ENCODE results near the gene HCN2. TPM values are rescaled to one million over a fixed set of nuclear protein-coding genes. Genes with fewer than 3 reads are reported as not detected.

The HCN2 gene
- total and polyA plus RNA-seq, 7 donors: 0.04 to 0.13 (median 0.07) TPM; not detected in 3

DNA sequence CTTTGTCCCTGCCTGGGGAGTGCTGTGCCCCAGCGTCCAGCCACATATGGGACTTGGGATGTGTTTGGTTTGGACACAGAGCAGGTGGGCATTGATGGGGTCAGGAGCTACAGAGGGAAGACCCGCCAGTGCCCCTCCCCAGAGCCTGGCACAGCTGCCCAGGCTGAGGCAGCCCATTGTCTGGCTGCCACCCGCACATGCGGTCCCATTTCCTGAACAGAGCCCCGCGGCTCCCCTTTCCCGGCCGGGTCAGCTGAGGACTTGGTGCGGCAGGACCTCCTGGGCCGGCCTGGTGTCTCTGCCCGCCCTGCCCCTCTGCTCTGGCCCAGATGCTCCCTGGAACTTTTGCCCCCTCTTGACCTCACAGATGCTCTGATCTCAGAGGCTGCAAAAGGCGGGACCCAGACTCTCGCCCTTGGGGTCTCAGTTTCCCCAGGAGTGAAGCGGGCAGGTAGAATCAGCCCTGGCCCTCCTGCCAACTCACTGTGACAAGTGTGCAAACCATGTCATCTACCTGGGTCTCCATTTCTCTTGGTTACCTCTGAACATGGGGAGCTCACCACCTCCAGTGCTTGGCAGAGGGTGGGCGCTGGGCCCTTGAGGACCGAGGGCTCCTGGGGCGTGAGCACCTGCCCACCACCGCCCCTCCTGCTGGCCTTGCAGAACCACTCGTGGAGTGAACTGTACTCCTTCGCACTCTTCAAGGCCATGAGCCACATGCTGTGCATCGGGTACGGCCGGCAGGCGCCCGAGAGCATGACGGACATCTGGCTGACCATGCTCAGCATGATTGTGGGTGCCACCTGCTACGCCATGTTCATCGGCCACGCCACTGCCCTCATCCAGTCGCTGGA, 17.8 kb downstream of the HCN2 start:
- no peak for DNase-seq
- H3K9me3 ChIP-seq: no peaks in the 10 kb centered on the region
- peaks cover 0 to 20% (median 0%) of the 10 kb centered on the region in 3 donors for H3K27me3 ChIP-seq (ENCODE audit: insufficient read depth in 3 of 3, low read length in 2 of 3)
- H3K4me1 ChIP-seq: no peaks in the 10 kb centered on the region
- intact Hi-C loops (cut with DNase I): no loop called here
- TF ChIP-seq, protein P1, sequence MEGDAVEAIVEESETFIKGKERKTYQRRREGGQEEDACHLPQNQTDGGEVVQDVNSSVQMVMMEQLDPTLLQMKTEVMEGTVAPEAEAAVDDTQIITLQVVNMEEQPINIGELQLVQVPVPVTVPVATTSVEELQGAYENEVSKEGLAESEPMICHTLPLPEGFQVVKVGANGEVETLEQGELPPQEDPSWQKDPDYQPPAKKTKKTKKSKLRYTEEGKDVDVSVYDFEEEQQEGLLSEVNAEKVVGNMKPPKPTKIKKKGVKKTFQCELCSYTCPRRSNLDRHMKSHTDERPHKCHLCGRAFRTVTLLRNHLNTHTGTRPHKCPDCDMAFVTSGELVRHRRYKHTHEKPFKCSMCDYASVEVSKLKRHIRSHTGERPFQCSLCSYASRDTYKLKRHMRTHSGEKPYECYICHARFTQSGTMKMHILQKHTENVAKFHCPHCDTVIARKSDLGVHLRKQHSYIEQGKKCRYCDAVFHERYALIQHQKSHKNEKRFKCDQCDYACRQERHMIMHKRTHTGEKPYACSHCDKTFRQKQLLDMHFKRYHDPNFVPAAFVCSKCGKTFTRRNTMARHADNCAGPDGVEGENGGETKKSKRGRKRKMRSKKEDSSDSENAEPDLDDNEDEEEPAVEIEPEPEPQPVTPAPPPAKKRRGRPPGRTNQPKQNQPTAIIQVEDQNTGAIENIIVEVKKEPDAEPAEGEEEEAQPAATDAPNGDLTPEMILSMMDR (IDR thresholded peaks at IDR 0.05): no peak
- no peak overlapping the region for H3K27ac ChIP-seq
- H3K4me3 ChIP-seq: no peak overlapping the region
- no peaks in the 10 kb centered on the region for H3K36me3 ChIP-seq (ENCODE audit: insufficient read depth in 1 of 2, low read depth in 1 of 2)
- no peak for ATAC-seq
- WGBS, 3 donors: 65 to 78% (median 78%) methylated on average over 29 to 30 of the region's 30 CpGs

DNA sequence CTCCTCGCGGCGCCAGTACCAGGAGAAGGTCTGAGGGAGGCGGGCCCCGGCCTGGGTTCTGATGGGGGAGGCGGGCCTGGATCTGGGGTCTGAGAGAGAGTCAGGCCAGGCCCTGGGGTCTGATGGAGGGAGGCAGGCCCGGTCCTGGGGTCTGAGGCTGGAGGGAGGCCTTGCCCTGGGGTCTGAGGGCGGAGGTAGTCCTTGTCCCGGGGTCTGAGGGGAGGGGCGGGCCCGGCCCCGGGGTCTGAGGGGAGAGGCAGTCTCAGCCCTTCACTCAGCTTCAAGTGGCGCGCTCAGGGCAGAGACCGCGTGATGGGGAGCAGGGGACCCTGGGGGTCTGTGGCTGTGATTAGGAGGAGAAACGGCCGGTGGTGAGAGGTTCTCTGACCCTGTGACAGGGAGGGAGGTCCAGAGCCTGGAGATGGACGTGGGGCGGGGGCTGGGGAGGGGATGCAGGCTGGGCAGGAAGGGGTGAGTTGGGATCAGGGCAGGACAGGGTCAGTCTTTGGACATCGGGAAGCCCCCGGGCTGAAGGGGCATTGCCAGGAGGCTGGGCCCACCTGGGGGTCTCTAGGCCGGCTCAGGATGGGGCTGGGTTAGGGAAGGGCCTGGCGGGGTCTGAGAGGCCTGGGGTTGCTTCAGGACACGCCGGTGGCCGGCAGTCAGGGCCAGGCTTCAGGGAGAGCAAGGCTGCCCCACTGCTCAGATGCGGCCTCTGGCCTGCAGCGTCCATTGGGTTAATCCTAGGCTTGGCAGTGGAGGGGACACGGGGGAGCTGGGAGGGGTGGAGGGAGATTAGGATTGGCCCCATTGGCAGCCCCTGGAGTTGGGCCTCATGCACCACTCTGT, 18.7 kb downstream of the HCN2 start:
- intact Hi-C loops (cut with DNase I): no loop called here
- Histone ChIP-seq H3K4me1 (no peaks in the 10 kb centered on the region), H3K4me3 (no peak overlapping the region), H3K9me3 (no peaks in the 10 kb centered on the region), H3K27me3 (ENCODE audit: insufficient read depth in 3 of 3, low read length in 2 of 3) (peaks cover 0 to 20% (median 0%) of the 10 kb centered on the region in 3 donors), H3K27ac (no peak overlapping the region), H3K36me3 (ENCODE audit: insufficient read depth in 1 of 2, low read depth in 1 of 2) (no peaks in the 10 kb centered on the region)
- DNase-seq (no peak), ATAC-seq (peak in 2 of 4 donors; percentile 13 to 30)
- TF ChIP-seq, protein P1 (IDR thresholded peaks at IDR 0.05): no peak
- WGBS, 3 donors: 61 to 71% (median 61%) methylated on average over 30 of the region's 30 CpGs

DNA sequence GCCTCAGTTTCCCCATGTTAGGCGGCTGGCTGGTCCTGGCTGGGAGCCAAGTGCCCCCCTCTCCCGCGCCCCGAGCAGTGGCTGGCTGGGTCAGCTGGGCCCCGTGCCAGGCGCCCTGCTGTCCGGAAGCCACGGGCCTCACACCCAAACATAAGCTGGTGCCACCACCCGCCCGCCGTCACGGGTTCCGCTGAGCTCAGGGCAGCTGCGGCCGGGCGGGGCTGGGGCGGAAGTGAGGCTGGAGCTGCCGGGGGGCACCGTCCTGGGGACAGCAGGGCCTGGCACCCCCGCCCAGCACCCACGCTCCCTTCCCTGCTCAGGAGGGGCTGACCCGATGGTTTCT, 19.3 kb downstream of the HCN2 start:
- H3K27me3 ChIP-seq (ENCODE audit: insufficient read depth in 3 of 3, low read length in 2 of 3): peaks cover 0 to 20% (median 0%) of the 10 kb centered on the region in 3 donors
- intact Hi-C loops (cut with DNase I): no loop called here
- 18 to 24% (median 24%) methylated on average over 11 to 22 of the region's 22 CpGs for WGBS, 3 donors
- no peaks in the 10 kb centered on the region for H3K4me1 ChIP-seq
- TF ChIP-seq, protein P1 (IDR thresholded peaks at IDR 0.05): no peak
- no peak overlapping the region for H3K4me3 ChIP-seq
- H3K9me3 ChIP-seq: no peaks in the 10 kb centered on the region
- ATAC-seq: peak; percentile 18 to 49 (median 30)
- H3K27ac ChIP-seq: no peak overlapping the region
- no peaks in the 10 kb centered on the region for H3K36me3 ChIP-seq (ENCODE audit: insufficient read depth in 1 of 2, low read depth in 1 of 2)
- DNase-seq: peak; percentile 46 to 78

DNA sequence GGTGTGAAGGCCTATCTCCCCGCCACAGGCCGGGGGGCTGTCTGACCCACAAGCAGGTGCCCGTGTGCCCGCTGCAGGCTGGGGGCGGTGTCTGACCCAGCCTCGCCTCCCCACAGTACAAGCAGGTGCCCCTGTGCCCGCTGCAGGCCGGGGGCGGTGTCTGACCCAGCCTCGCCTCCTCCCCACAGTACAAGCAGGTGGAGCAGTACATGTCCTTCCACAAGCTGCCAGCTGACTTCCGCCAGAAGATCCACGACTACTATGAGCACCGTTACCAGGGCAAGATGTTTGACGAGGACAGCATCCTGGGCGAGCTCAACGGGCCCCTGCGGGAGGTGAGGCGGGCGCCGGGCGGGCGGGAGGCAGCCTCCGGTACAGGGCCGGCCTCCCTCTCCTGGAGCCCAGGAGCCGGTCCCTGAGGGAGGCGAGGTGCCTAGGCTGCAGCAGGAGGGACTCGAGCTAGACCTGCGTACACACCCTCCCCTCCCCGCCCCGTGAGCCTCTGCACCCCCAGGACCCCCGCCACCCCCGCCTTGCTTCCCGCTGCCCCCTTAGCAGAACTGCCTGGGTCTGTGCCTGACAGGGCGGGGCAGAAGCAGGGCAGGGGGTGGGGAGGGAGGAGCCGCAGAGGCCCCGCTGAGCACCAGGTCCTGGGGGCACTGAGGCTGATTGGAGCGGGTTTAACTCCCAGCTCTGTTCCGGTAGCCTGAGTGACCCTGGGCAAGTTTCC, 20.6 kb downstream of the HCN2 start:
- Histone ChIP-seq H3K9me3 (no peaks in the 10 kb centered on the region), H3K36me3 (ENCODE audit: insufficient read depth in 1 of 2, low read depth in 1 of 2) (no peaks in the 10 kb centered on the region), H3K4me1 (no peaks in the 10 kb centered on the region), H3K4me3 (peak overlapping the region; percentile 25), H3K27me3 (ENCODE audit: insufficient read depth in 3 of 3, low read length in 2 of 3) (peaks cover 0 to 23% (median 0%) of the 10 kb centered on the region in 3 donors), H3K27ac (no peak overlapping the region)
- intact Hi-C loops (cut with DNase I): no loop called here
- 56 to 67% (median 61%) methylated on average over 23 to 38 of the region's 38 CpGs for WGBS, 3 donors
- peak in 2 of 4 donors; percentile 11 to 17 for ATAC-seq
- DNase-seq: no peak
- TF ChIP-seq, protein P1 (IDR thresholded peaks at IDR 0.05): no peak
